Measurements from ENCODE around the gene RNF220. TPM values are rescaled to one million over a fixed set of nuclear protein-coding genes. Genes with fewer than 3 reads are reported as not detected.

The RNF220 gene
- total and polyA plus RNA-seq, 2 of the 13 experiments (the other 11 are each of a cell fraction or from before 2014, with no cell fraction given): 48.2 to 72.1 TPM

- TF ChIP-seq ZFP82 (CRISPR knock-in tag; IDR thresholded peaks at IDR 0.05; ENCODE audit: borderline replicate concordance): no peak
- TF ChIP-seq ZNF3 (CRISPR knock-in tag; IDR thresholded peaks at IDR 0.05): no peak
- TF ChIP-seq ZC3H13 (CRISPR knock-in tag; IDR thresholded peaks at IDR 0.05): no peak
- no peak for TF ChIP-seq ZBTB38 (CRISPR knock-in tag; IDR thresholded peaks at IDR 0.05)
- no peak for TF ChIP-seq ZNF17 (CRISPR knock-in tag; IDR thresholded peaks at IDR 0.05)
- no peak for TF ChIP-seq HES4 (CRISPR knock-in tag; IDR thresholded peaks at IDR 0.05; ENCODE audit: borderline replicate concordance)
- no peak; the same call in 1 of the 2 replicates for TF ChIP-seq ZNF747 (CRISPR knock-in tag; IDR thresholded peaks at IDR 0.05; ENCODE audit: borderline replicate concordance)
- TF ChIP-seq ZNF674 (CRISPR knock-in tag; IDR thresholded peaks at IDR 0.05; ENCODE audit: low read depth): no peak
- no peak for TF ChIP-seq ZNF891 (CRISPR knock-in tag; IDR thresholded peaks at IDR 0.05)
- TF ChIP-seq SNAPC4 (CRISPR knock-in tag; IDR thresholded peaks at IDR 0.05): no peak
- no peak for TF ChIP-seq THYN1 (CRISPR knock-in tag; IDR thresholded peaks at IDR 0.05; ENCODE audit: borderline replicate concordance, low read depth)
- peak; percentile 80 for TF ChIP-seq HHEX (CRISPR knock-in tag; IDR thresholded peaks at IDR 0.05)
- TF ChIP-seq ZFP1 (CRISPR knock-in tag; IDR thresholded peaks at IDR 0.05): no peak
- no peak for TF ChIP-seq ZNF367 (CRISPR knock-in tag; IDR thresholded peaks at IDR 0.05; ENCODE audit: borderline replicate concordance)
- TF ChIP-seq BHLHE40 (IDR thresholded peaks at IDR 0.05; ENCODE audit: low read length): no peak
- TF ChIP-seq ZNF784 (CRISPR knock-in tag; IDR thresholded peaks at IDR 0.05; ENCODE audit: borderline replicate concordance): no peak
- 0 out of 2 replicates have a peak, but pooled peaks have one; percentile 33 for TF ChIP-seq ZNF34 (CRISPR knock-in tag; IDR thresholded peaks at IDR 0.05; ENCODE audit: borderline replicate concordance)
- TF ChIP-seq MAFK (conservative IDR thresholded peaks at IDR 0.05 in 1 of 2, IDR thresholded peaks at IDR 0.05 in 1 of 2; ENCODE audit: low read length in 2 of 2): no peak
- no peak for TF ChIP-seq ZNF562 (CRISPR knock-in tag; IDR thresholded peaks at IDR 0.05; ENCODE audit: borderline replicate concordance)
- TF ChIP-seq FOXP4 (CRISPR knock-in tag; IDR thresholded peaks at IDR 0.05): peak; percentile 92
- TF ChIP-seq ZNF597 (CRISPR knock-in tag; IDR thresholded peaks at IDR 0.05): no peak
Observed at GRCh38 chr1:44681905-44682882, 277.1 kb downstream of the RNF220 start (continued).
